ENCODE results near the gene THSD7B.

THSD7B gene

GRCh38 chr2:137250401-137250800, 485.1 kb downstream of the THSD7B start:
- no peak overlapping the region for H3K27ac ChIP-seq (ENCODE audit: low read depth, low read length, poor library complexity, severe bottlenecking)
- no peaks in the 10 kb centered on the region for H3K27me3 ChIP-seq (ENCODE audit: insufficient read depth, low read length)
- TF ChIP-seq CTCF (IDR thresholded peaks at IDR 0.05; ENCODE audit: low read length) (no peak), EZH2 (IDR thresholded peaks at IDR 0.05; ENCODE audit: borderline replicate concordance, low read length) (no peak)
- H3K36me3 ChIP-seq (ENCODE audit: insufficient read depth, low read length) = no peaks in the 10 kb centered on the region
- H3K9me2 ChIP-seq (ENCODE audit: low read depth, low read length) = no peaks in the 10 kb centered on the region
- no peaks in the 10 kb centered on the region for H3K4me1 ChIP-seq (ENCODE audit: insufficient read depth, low read length, severe bottlenecking)
- no peak overlapping the region for H3K4me2 ChIP-seq (ENCODE audit: low read length)
- no peak overlapping the region for H3K9ac ChIP-seq (ENCODE audit: low read length)
- no peaks in the 10 kb centered on the region for H3F3A ChIP-seq (ENCODE audit: insufficient read depth, low read length)
- no peak overlapping the region for H3K4me3 ChIP-seq (ENCODE audit: low read depth, low read length, poor library complexity, severe bottlenecking)
- no peaks in the 10 kb centered on the region for H4K20me1 ChIP-seq (ENCODE audit: insufficient read depth, low read length)
- no peaks in the 10 kb centered on the region for H3K9me3 ChIP-seq (ENCODE audit: low read length)
- no peak overlapping the region for H2AFZ ChIP-seq (ENCODE audit: low read length)
- H3K79me2 ChIP-seq (ENCODE audit: insufficient read depth, low read length) = no peaks in the 10 kb centered on the region

- TF ChIP-seq EZH2 (IDR thresholded peaks at IDR 0.05; ENCODE audit: borderline replicate concordance, low read length) (no peak), CTCF (IDR thresholded peaks at IDR 0.05; ENCODE audit: low read length) (no peak)
- no peak overlapping the region for H3K4me3 ChIP-seq (ENCODE audit: low read depth, low read length, poor library complexity, severe bottlenecking)
- no peak overlapping the region for H3K27ac ChIP-seq (ENCODE audit: low read depth, low read length, poor library complexity, severe bottlenecking)
- H3K79me2 ChIP-seq (ENCODE audit: insufficient read depth, low read length) = no peaks in the 10 kb centered on the region
- no peaks in the 10 kb centered on the region for H4K20me1 ChIP-seq (ENCODE audit: insufficient read depth, low read length)
- no peak overlapping the region for H3K4me2 ChIP-seq (ENCODE audit: low read length)
- H3K9me3 ChIP-seq (ENCODE audit: low read length) = no peaks in the 10 kb centered on the region
- H3K4me1 ChIP-seq (ENCODE audit: insufficient read depth, low read length, severe bottlenecking) = no peaks in the 10 kb centered on the region
- H2AFZ ChIP-seq (ENCODE audit: low read length) = no peak overlapping the region
- H3K9ac ChIP-seq (ENCODE audit: low read length) = no peak overlapping the region
- no peaks in the 10 kb centered on the region for H3K9me2 ChIP-seq (ENCODE audit: low read depth, low read length)
- no peaks in the 10 kb centered on the region for H3F3A ChIP-seq (ENCODE audit: insufficient read depth, low read length)
- H3K36me3 ChIP-seq (ENCODE audit: insufficient read depth, low read length) = no peaks in the 10 kb centered on the region
- no peaks in the 10 kb centered on the region for H3K27me3 ChIP-seq (ENCODE audit: insufficient read depth, low read length)
Measured at GRCh38 chr2:137251045-137251444, 485.7 kb downstream of the THSD7B start.

GRCh38 chr2:137252934-137253333, 487.6 kb downstream of the THSD7B start:
- no peaks in the 10 kb centered on the region for H4K20me1 ChIP-seq (ENCODE audit: insufficient read depth, low read length)
- H3K4me2 ChIP-seq (ENCODE audit: low read length) = no peak overlapping the region
- H3F3A ChIP-seq (ENCODE audit: insufficient read depth, low read length) = no peaks in the 10 kb centered on the region
- no peak overlapping the region for H3K27ac ChIP-seq (ENCODE audit: low read depth, low read length, poor library complexity, severe bottlenecking)
- H3K9ac ChIP-seq (ENCODE audit: low read length) = no peak overlapping the region
- no peak overlapping the region for H3K4me3 ChIP-seq (ENCODE audit: low read depth, low read length, poor library complexity, severe bottlenecking)
- no peaks in the 10 kb centered on the region for H3K9me3 ChIP-seq (ENCODE audit: low read length)
- TF ChIP-seq CTCF (IDR thresholded peaks at IDR 0.05; ENCODE audit: low read length) (no peak), EZH2 (IDR thresholded peaks at IDR 0.05; ENCODE audit: borderline replicate concordance, low read length) (no peak)
- H3K4me1 ChIP-seq (ENCODE audit: insufficient read depth, low read length, severe bottlenecking) = no peaks in the 10 kb centered on the region
- no peaks in the 10 kb centered on the region for H3K79me2 ChIP-seq (ENCODE audit: insufficient read depth, low read length)
- no peaks in the 10 kb centered on the region for H3K36me3 ChIP-seq (ENCODE audit: insufficient read depth, low read length)
- no peaks in the 10 kb centered on the region for H3K27me3 ChIP-seq (ENCODE audit: insufficient read depth, low read length)
- no peaks in the 10 kb centered on the region for H3K9me2 ChIP-seq (ENCODE audit: low read depth, low read length)
- no peak overlapping the region for H2AFZ ChIP-seq (ENCODE audit: low read length)
